Fibroblast of the aortic adventitia (primary cell): ENCODE results near the gene SCYGR3. TPM values are rescaled to one million over a fixed set of nuclear protein-coding genes. Genes with fewer than 3 reads are reported as not detected.

Experiments used
- DNase-seq: peaks from one replicate; pipeline ENCODE4 v3.0.0-alpha.2; 2010; ENCODE audit warnings: low read depth
- H3K4me3 ChIP-seq: 2 replicates; pipeline ENCODE4 v1.5.1; 2011; ENCODE audit warnings: low read depth, mild to moderate bottlenecking, control low read depth, low read length, moderate library complexity
- CTCF ChIP-seq: IDR thresholded peaks from 2 replicates; pipeline ENCODE4 v1.5.1; 2011; ENCODE audit warnings: mild to moderate bottlenecking, low read length, control low read depth, inconsistent platforms; ENCODE audit not compliant: insufficient read depth
- total RNA-seq: library from RNA; depleted of rRNA; stranded (reverse); fragments of >200 nt; gene quantifications from 2 replicates; pipeline ENCODE4 v1.2.3, GENCODE V29; 2012; ENCODE audit warnings: low replicate concordance

SCYGR3 gene
- total RNA-seq, 1 donor = not detected

DNA sequence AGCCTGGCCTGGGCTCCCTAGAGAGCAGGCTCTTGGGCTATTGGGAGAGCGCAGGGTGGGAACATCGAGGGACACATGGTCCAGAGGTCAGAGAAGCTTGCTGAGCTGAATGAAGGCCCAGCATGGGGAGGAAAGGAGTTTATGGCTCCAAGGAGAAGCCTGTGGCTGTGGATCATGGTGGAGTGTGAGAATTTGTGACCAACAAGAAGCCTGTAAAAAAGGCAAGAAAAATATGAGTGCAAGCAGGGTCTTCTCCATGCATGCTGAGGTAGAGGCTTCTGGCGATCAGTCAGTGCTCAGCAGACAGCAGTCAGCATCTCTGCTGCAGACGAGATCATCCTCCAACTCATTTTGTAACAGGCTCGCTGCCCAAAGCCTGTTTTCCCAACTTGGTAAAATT is 1.3 kb upstream of the SCYGR3 start:
- TF ChIP-seq CTCF = no peak
- no peak for DNase-seq

DNA sequence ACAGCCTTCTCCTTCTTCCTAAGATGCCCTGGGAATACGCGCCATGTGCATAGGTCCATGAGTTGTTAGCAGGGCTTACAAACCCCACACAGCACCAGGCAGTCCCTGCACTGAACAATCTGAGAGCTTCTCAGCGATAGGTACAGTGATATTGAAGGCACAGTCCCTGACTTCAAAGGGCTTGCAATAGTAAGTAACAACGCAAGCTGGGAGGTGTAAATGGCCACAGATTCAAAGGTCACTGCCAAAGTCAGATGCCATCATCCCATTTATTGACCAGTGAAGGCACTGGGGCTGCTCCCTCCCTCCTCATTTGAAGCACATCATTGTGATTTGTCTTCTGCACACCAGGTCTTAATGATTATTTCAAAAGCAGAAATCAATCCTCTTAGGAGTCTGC is 541 bp upstream of the SCYGR3 start:
- H3K4me3 ChIP-seq = no peak overlapping the region
- DNase-seq = no peak
- TF ChIP-seq CTCF = no peak

More for the DNA sequence above, 1.3 kb upstream of the SCYGR3 start:
- H3K4me3 ChIP-seq = no peak overlapping the region

GRCh38 chr2:227614246-227614645 is 394 bp downstream of the SCYGR3 start:
- no peak for TF ChIP-seq CTCF
- no peak overlapping the region for H3K4me3 ChIP-seq
- no peak for DNase-seq

GRCh38 chr2:227613272-227613660 is 1.4 kb downstream of the SCYGR3 start:
- TF ChIP-seq CTCF = no peak

DNA sequence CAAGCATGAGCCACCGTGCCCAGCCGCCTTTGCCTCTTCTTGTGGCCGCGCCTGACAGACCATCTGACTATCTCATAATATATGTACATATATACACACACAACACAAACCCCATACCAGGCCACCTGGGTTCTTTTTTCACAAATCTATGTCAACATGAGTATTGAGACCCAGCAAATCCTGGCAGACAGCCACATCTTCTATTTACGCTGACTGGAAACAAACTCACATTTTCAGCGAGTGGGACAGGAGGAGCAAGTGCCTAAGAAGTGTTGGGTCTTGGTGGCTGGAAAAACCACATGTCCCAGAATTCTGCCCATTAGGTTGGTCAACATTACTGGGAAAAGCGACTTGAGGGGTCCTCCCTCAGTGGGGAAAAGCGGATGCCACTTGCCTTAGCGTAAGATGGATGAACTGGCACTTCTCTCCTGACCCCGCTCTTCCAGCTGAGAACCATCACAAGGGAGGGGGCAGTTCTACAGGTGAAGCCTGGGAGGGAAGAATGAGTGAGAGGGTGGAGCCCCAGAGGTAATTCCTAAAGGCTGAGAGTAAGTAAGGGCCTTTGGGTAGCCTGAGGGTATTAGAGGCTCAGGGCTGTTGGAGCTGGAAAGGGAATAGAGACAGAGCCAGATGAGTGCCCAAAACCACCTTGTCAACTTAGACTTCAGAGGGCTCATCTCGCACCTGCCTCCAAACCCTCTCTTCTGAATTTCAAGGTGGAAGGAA is 1.9 kb downstream of the SCYGR3 start:
- no peak for TF ChIP-seq CTCF
- no peak overlapping the region for H3K4me3 ChIP-seq
- no peak for DNase-seq

More at GRCh38 chr2:227613272-227613660, 1.4 kb downstream of the SCYGR3 start:
- no peak for DNase-seq
- H3K4me3 ChIP-seq = no peak overlapping the region

DNA sequence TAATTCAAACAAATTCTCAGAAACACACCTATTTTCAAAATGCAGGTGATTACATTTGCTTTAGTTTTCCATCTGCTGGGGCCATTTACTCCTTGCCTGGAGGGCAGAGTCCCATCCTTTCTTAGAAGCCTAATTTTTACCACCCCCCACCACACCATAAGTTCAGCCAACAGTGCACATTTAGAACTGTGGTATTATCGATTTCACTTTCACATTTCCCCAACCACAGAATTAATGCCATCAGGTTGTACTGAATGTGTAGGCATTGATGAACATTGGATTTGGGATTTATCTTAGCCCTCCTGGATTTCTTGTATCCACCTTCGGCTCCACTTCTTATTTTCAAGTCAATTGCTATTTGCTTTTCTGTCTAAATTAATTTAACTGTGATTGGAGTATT is 4.5 kb downstream of the SCYGR3 start:
- H3K4me3 ChIP-seq = no peak overlapping the region
- TF ChIP-seq CTCF = no peak
- DNase-seq = no peak
